Upper lobe of left lung (tissue), 4 donors: Measurements from ENCODE around the gene TSKU.

Experiments used
- POLR2A ChIP-seq, 4 donors: fragments of 450-650 bp; IDR thresholded peaks; one replicate each; pipeline ENCODE4 v1.5.1; 2016 to 2017; ENCODE audit warnings: antibody characterized with exemption in 4 of 4, mild to moderate bottlenecking in 2 of 4
- POLR2AphosphoS5 ChIP-seq, 2 donors: sonication (generic); formaldehyde crosslinking; IDR thresholded peaks; one replicate each; pipeline ENCODE4 v1.5.1; 2017; ENCODE audit warnings: antibody characterized with exemption in 2 of 2
- TF ChIP-seq, protein P1 (sequence below), 6 experiments: fragments of 450-650 bp in 4 of 6; fragments of 200-600 bp in 2 of 6; sonication (generic) in 2 of 6; IDR thresholded peaks; one replicate each; pipeline ENCODE4 v1.5.1; 2016 to 2019; ENCODE audit warnings: antibody characterized with exemption in 6 of 6

DNA sequence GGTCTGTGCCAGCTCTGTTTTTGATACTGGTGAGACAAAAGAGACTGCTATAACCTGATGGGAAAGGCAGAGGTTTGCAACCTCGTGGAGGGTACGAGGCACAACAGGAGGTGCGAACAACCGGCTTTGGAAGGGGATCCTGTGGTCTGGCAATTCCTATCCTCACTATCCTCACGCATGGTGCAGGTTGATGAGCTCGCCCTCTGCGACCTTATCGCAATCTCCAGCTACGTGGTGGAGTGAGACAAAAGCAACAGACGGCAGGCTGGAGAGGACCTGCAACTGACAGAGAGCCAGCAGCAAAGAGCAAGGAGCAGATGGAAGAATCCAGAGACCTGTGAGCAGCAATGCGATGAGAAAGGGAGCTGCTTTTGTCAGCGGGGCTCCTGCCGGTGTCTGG lies 47.3 kb upstream of the TSKU start:
- TF ChIP-seq, protein P1, sequence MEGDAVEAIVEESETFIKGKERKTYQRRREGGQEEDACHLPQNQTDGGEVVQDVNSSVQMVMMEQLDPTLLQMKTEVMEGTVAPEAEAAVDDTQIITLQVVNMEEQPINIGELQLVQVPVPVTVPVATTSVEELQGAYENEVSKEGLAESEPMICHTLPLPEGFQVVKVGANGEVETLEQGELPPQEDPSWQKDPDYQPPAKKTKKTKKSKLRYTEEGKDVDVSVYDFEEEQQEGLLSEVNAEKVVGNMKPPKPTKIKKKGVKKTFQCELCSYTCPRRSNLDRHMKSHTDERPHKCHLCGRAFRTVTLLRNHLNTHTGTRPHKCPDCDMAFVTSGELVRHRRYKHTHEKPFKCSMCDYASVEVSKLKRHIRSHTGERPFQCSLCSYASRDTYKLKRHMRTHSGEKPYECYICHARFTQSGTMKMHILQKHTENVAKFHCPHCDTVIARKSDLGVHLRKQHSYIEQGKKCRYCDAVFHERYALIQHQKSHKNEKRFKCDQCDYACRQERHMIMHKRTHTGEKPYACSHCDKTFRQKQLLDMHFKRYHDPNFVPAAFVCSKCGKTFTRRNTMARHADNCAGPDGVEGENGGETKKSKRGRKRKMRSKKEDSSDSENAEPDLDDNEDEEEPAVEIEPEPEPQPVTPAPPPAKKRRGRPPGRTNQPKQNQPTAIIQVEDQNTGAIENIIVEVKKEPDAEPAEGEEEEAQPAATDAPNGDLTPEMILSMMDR (IDR thresholded peaks at IDR 0.05): no peak
- TF ChIP-seq POLR2AphosphoS5 (IDR thresholded peaks at IDR 0.05): no peak
- no peak for TF ChIP-seq POLR2A (IDR thresholded peaks at IDR 0.05)
